ENCODE measurements around the gene FOXJ3.
A peak's percentile ranks its signal among the peaks of the same experiment; 100 is the strongest.

FOXJ3 gene

GRCh38 chr1:42335050-42335808 is at the start of gene FOXJ3:
FOXJ3 (minus strand) TSS chr1:42335235; CDS start chr1:42311093, 24,142 bp downstream.
- DNase-seq, result peak; percentile 93

- no peak for DNase-seq
These were observed 46.2 kb upstream of the FOXJ3 start for GRCh38 chr1:42381280-42381673.

- DNase-seq, result peak; percentile 69
These were observed 45.7 kb upstream of the FOXJ3 start, which contains the start of gene RIMKLA for GRCh38 chr1:42380586-42381279. RIMKLA (plus strand) TSS chr1:42380792; CDS start chr1:42380935, 143 bp downstream.

GRCh38 chr1:42379794-42380585 is 45.0 kb upstream of the FOXJ3 start:
- no peak for DNase-seq

- DNase-seq, result no peak
These were observed 37.8 kb upstream of the FOXJ3 start for GRCh38 chr1:42372796-42373195.

- no peak for DNase-seq
These were observed 36.0 kb upstream of the FOXJ3 start for GRCh38 chr1:42370876-42371549.

- no peak for DNase-seq
These were observed 34.4 kb upstream of the FOXJ3 start for GRCh38 chr1:42369471-42369870.

- DNase-seq, result no peak
These were observed 33.2 kb upstream of the FOXJ3 start for GRCh38 chr1:42368096-42368795.

- DNase-seq, result no peak
These were observed 30.1 kb upstream of the FOXJ3 start for GRCh38 chr1:42365118-42365517.

- no peak for DNase-seq
These were observed 29.5 kb upstream of the FOXJ3 start for GRCh38 chr1:42364542-42364941.

- DNase-seq, result no peak
These were observed 29.1 kb upstream of the FOXJ3 start for GRCh38 chr1:42364089-42364488.

- DNase-seq, result no peak
These were observed 24.4 kb upstream of the FOXJ3 start for GRCh38 chr1:42359466-42359865.

GRCh38 chr1:42358791-42359190 is 23.8 kb upstream of the FOXJ3 start:
- DNase-seq, result no peak

GRCh38 chr1:42350086-42350485 is 15.1 kb upstream of the FOXJ3 start:
- peak; percentile 84 for DNase-seq

- DNase-seq, result no peak
These were observed 13.5 kb upstream of the FOXJ3 start for GRCh38 chr1:42348498-42348897.

- DNase-seq, result no peak
These were observed 8.0 kb upstream of the FOXJ3 start for GRCh38 chr1:42343049-42343448.

GRCh38 chr1:42340901-42341300 is 5.9 kb upstream of the FOXJ3 start:
- peak; percentile 99 for DNase-seq

GRCh38 chr1:42340093-42340492 is 5.1 kb upstream of the FOXJ3 start:
- DNase-seq, result peak; percentile 100

- DNase-seq, result no peak
These were observed 1.9 kb upstream of the FOXJ3 start for GRCh38 chr1:42336978-42337377.

- DNase-seq, result peak; percentile 99
These were observed 929 bp upstream of the FOXJ3 start for GRCh38 chr1:42335809-42336518.

- DNase-seq, result peak; percentile 62
These were observed 590 bp downstream of the FOXJ3 start for GRCh38 chr1:42334240-42335049.

All from NCI-H2029 treated with DMSO at 0.1 percent for 48 hours (cell line).